GM21529 (cell line): Measurements from ENCODE around the gene MT1G.
"Not testable (repeated sequence)": the region's sequence is repeated elsewhere in the genome, so short reads cannot be mapped to it uniquely, and the experiment has no call there.

Experiments
- ATAC-seq: cut with Tn5 transposase; IDR thresholded peaks from one replicate; pipeline ENCODE4 v1.9.1; 2021; ENCODE audit not compliant: unreplicated experiment

MT1G gene

GRCh38 chr16:56621665-56622445 lies 46.0 kb downstream of the MT1G start:
- not testable (repeated sequence) for ATAC-seq

- ATAC-seq: no peak
Measured at GRCh38 chr16:56620339-56620897, 47.4 kb downstream of the MT1G start.

- no peak for ATAC-seq
Measured at GRCh38 chr16:56618138-56618537, 49.7 kb downstream of the MT1G start.

GRCh38 chr16:56617212-56618085 lies 50.4 kb downstream of the MT1G start:
- ATAC-seq: no peak
